ENCODE results near the gene CTNNA1. TPM values are rescaled to one million over a fixed set of nuclear protein-coding genes. Genes with fewer than 3 reads are reported as not detected.

The CTNNA1 gene
- total and polyA plus RNA-seq, 12 donors: 111 to 521 (median 347) TPM

- Histone ChIP-seq H3K4me1 (replicated peaks in 1 of 2) (peaks cover 0 to 18% of the 10 kb centered on the region in 2 donors), H3K4me3 (no peak overlapping the region), H3K36me3 (replicated peaks in 1 of 2) (no peaks in the 10 kb centered on the region), H3K9me3 (replicated peaks in 1 of 3) (no peaks in the 10 kb centered on the region), H3K27ac (no peak overlapping the region), H3K27me3 (no peaks in the 10 kb centered on the region)
- WGBS, 4 donors: 73 to 88% (median 78%) methylated on average over 6 to 7 of the region's 7 CpGs
- peak in 2 of 7 donors; percentile 20 to 21 for DNase-seq
- no peak for TF ChIP-seq POLR2A (IDR thresholded peaks at IDR 0.05)
- TF ChIP-seq, protein P1, sequence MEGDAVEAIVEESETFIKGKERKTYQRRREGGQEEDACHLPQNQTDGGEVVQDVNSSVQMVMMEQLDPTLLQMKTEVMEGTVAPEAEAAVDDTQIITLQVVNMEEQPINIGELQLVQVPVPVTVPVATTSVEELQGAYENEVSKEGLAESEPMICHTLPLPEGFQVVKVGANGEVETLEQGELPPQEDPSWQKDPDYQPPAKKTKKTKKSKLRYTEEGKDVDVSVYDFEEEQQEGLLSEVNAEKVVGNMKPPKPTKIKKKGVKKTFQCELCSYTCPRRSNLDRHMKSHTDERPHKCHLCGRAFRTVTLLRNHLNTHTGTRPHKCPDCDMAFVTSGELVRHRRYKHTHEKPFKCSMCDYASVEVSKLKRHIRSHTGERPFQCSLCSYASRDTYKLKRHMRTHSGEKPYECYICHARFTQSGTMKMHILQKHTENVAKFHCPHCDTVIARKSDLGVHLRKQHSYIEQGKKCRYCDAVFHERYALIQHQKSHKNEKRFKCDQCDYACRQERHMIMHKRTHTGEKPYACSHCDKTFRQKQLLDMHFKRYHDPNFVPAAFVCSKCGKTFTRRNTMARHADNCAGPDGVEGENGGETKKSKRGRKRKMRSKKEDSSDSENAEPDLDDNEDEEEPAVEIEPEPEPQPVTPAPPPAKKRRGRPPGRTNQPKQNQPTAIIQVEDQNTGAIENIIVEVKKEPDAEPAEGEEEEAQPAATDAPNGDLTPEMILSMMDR (IDR thresholded peaks at IDR 0.05): no peak
- intact Hi-C loops (cut with DNase I): no loop called here
Measured at GRCh38 chr5:138878437-138879235, 125.4 kb downstream of the CTNNA1 start.

DNA sequence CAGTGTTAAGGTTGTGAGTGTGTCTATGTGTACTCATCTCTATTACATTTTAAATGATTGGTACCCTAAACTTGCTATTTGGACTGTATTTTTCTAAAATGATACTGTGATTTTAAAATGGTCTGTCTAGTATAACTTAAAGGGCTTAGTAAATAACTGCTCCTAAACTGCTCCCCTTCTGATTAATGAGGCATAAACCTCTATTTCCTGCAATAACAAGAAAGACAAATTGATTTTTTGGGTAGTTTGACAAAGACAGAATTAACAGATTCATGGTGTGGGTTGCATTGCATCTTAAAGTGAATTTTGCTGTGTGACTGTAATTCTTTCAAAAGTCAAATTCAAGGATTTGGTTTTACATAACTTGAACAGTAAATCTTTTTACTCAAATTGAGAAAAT lies 130.0 kb downstream of the CTNNA1 start:
- H3K27me3 ChIP-seq: no peaks in the 10 kb centered on the region
- intact Hi-C loops (cut with DNase I): no loop called here
- H3K9me3 ChIP-seq (replicated peaks in 1 of 3): no peaks in the 10 kb centered on the region
- H3K4me1 ChIP-seq (replicated peaks in 1 of 2): peaks cover 11 to 12% of the 10 kb centered on the region in 2 donors
- DNase-seq: no peak
- peaks cover 0 to 9% of the 10 kb centered on the region in 2 donors for H3K36me3 ChIP-seq (replicated peaks in 1 of 2)
- no peak overlapping the region for H3K27ac ChIP-seq
- TF ChIP-seq, protein P1 (IDR thresholded peaks at IDR 0.05): no peak
- no peak for TF ChIP-seq POLR2A (IDR thresholded peaks at IDR 0.05)
- no peak overlapping the region for H3K4me3 ChIP-seq

DNA sequence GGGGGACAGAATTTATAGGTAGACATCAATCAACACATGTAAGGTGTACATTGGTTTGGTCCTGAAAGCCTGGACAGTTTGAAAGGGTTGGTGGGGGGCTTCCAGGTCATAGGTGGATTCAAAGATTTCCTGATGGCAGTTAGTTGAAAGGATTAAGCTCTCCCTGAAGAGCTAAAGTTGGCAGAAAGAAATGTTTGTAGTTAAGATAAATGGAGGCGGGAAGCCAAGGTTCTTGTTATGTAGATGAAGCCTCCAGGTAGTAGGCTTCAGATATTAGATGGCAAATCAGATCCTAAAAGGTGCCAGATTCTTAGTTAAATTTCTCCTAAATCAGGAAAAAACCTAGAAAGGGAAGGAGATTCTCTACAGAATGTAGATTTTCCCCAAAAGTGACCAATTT lies 130.9 kb downstream of the CTNNA1 start:
- Histone ChIP-seq H3K27ac (no peak overlapping the region), H3K9me3 (replicated peaks in 1 of 3) (no peaks in the 10 kb centered on the region), H3K4me1 (replicated peaks in 1 of 2) (peaks cover 4 to 12% of the 10 kb centered on the region in 2 donors), H3K36me3 (replicated peaks in 1 of 2) (peaks cover 0 to 16% of the 10 kb centered on the region in 2 donors), H3K4me3 (no peak overlapping the region), H3K27me3 (no peaks in the 10 kb centered on the region)
- 89 to 100% (median 94%) methylated on average over 1 of the region's 1 CpG for WGBS, 4 donors
- TF ChIP-seq, protein P1 (IDR thresholded peaks at IDR 0.05): no peak
- TF ChIP-seq POLR2A (IDR thresholded peaks at IDR 0.05): no peak
- intact Hi-C loops (cut with DNase I): no loop called here
- no peak for DNase-seq

DNA sequence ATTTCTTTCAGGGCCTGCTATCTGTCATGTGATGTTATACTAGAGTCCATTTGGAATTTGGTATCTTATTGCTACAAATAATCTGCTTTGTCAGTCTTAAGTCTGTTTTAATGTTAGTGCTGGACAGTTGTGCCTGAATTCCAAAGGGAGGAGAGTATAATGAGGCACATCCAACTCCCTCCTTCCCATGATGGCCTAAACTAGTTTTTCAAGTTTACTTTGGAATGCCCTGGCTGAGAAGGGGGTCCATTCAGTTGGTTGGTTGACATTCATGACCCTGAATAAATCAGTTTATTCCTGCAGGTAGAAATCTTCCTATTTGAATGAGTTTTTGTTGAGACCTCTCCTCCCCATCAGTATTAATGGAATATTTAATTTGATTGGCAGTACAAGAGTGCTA lies 131.3 kb downstream of the CTNNA1 start:
- H3K27me3 ChIP-seq: no peaks in the 10 kb centered on the region
- TF ChIP-seq POLR2A (IDR thresholded peaks at IDR 0.05): no peak
- TF ChIP-seq, protein P1 (IDR thresholded peaks at IDR 0.05): no peak

More for the DNA sequence above, 131.3 kb downstream of the CTNNA1 start:
- Histone ChIP-seq H3K9me3 (replicated peaks in 1 of 3) (no peaks in the 10 kb centered on the region), H3K27ac (no peak overlapping the region), H3K4me3 (no peak overlapping the region), H3K4me1 (replicated peaks in 1 of 2) (peaks cover 4 to 12% of the 10 kb centered on the region in 2 donors), H3K36me3 (replicated peaks in 1 of 2) (peaks cover 0 to 21% of the 10 kb centered on the region in 2 donors)
- intact Hi-C loops (cut with DNase I): no loop called here
- no peak for DNase-seq

Measured in adrenal gland (tissue), 12 donors.